ENCODE data around the gene MGAT5. TPM values are rescaled to one million over a fixed set of nuclear protein-coding genes. Genes with fewer than 3 reads are reported as not detected.

The MGAT5 gene
- total RNA-seq, 2 experiments from 2014 or later, result 60.8 to 68.0 TPM

GRCh38 chr2:134438371-134438770, 184.5 kb downstream of the MGAT5 start:
- no peak for TF ChIP-seq EZH2phosphoT487 (IDR thresholded peaks at IDR 0.05; ENCODE audit: borderline replicate concordance, low read depth, low read length)
- TF ChIP-seq, protein P1, sequence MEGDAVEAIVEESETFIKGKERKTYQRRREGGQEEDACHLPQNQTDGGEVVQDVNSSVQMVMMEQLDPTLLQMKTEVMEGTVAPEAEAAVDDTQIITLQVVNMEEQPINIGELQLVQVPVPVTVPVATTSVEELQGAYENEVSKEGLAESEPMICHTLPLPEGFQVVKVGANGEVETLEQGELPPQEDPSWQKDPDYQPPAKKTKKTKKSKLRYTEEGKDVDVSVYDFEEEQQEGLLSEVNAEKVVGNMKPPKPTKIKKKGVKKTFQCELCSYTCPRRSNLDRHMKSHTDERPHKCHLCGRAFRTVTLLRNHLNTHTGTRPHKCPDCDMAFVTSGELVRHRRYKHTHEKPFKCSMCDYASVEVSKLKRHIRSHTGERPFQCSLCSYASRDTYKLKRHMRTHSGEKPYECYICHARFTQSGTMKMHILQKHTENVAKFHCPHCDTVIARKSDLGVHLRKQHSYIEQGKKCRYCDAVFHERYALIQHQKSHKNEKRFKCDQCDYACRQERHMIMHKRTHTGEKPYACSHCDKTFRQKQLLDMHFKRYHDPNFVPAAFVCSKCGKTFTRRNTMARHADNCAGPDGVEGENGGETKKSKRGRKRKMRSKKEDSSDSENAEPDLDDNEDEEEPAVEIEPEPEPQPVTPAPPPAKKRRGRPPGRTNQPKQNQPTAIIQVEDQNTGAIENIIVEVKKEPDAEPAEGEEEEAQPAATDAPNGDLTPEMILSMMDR (conservative IDR thresholded peaks at IDR 0.05; ENCODE audit: low read length), result no peak
- no peak for DNase-seq (ENCODE audit: low spot score)
- Histone ChIP-seq H3K36me3 (ENCODE audit: insufficient read depth, low read length) (peaks cover 30% of the 10 kb centered on the region), H3K9me3 (ENCODE audit: low read length) (no peaks in the 10 kb centered on the region), H3K79me2 (ENCODE audit: insufficient read depth, low read depth, low read length) (no peaks in the 10 kb centered on the region), H2AFZ (ENCODE audit: low read length) (no peak overlapping the region), H3K4me2 (ENCODE audit: low read length) (no peak overlapping the region), H3K9me2 (ENCODE audit: insufficient read depth, low read length) (no peaks in the 10 kb centered on the region), H3K4me1 (ENCODE audit: insufficient read depth, low read length, poor library complexity, severe bottlenecking) (no peaks in the 10 kb centered on the region), H3K27ac (ENCODE audit: low read depth, low read length, poor library complexity, severe bottlenecking) (no peak overlapping the region), H3K4me3 (ENCODE audit: low read depth, low read length, poor library complexity, severe bottlenecking) (no peak overlapping the region), H4K20me1 (ENCODE audit: insufficient read depth, low read length) (no peaks in the 10 kb centered on the region)
- intact Hi-C loops (cut with micrococcal nuclease; ENCODE audit: unreplicated experiment), result no loop called here
- BruUV-seq (replicated peaks), result no TSS peak
- ChIA-PET POLR2A (interaction anchor here (0.8 kb wide), 1 partner anchor 474 kb away, joined by 3 read pairs; no protein-coding TSS in a partner anchor), CTCF (ENCODE audit: unreplicated experiment) (no interaction called here)

GRCh38 chr2:134440336-134440909, 186.6 kb downstream of the MGAT5 start:
- ChIA-PET POLR2A (interaction anchor here (0.6 kb wide), 1 partner anchor 111 kb away, joined by 3 read pairs; no protein-coding TSS in a partner anchor), CTCF (ENCODE audit: unreplicated experiment) (interaction anchor here (1.3 kb wide), 1 partner anchor 12 kb away, joined by 5 read pairs; no protein-coding TSS in a partner anchor)
- intact Hi-C loops (cut with micrococcal nuclease; ENCODE audit: unreplicated experiment), result no loop called here
- Histone ChIP-seq H3K27ac (ENCODE audit: low read depth, low read length, poor library complexity, severe bottlenecking) (no peak overlapping the region), H3K4me2 (ENCODE audit: low read length) (no peak overlapping the region), H3K79me2 (ENCODE audit: insufficient read depth, low read depth, low read length) (no peaks in the 10 kb centered on the region), H3K4me3 (ENCODE audit: low read depth, low read length, poor library complexity, severe bottlenecking) (no peak overlapping the region), H3K9me2 (ENCODE audit: insufficient read depth, low read length) (no peaks in the 10 kb centered on the region), H3K4me1 (ENCODE audit: insufficient read depth, low read length, poor library complexity, severe bottlenecking) (no peaks in the 10 kb centered on the region), H4K20me1 (ENCODE audit: insufficient read depth, low read length) (no peaks in the 10 kb centered on the region), H2AFZ (ENCODE audit: low read length) (no peak overlapping the region), H3K36me3 (ENCODE audit: insufficient read depth, low read length) (peaks cover 40% of the 10 kb centered on the region; the same call in 1 of the 2 replicates), H3K9me3 (ENCODE audit: low read length) (no peaks in the 10 kb centered on the region)
- no TSS peak for BruUV-seq (replicated peaks)
- DNase-seq (ENCODE audit: low spot score), result no peak
- TF ChIP-seq, protein P1 (conservative IDR thresholded peaks at IDR 0.05; ENCODE audit: low read length), result no peak
- no peak for TF ChIP-seq EZH2phosphoT487 (IDR thresholded peaks at IDR 0.05; ENCODE audit: borderline replicate concordance, low read depth, low read length)
